Stimulated activated CD4-positive, alpha-beta T cell treated with anti-CD3 and anti-CD28 coated beads, Interleukin-1b, Interleukin-23, amount 100 ng/mL, for 48 hours (primary cell): ENCODE data around the gene RERG.

Source experiments
- DNase-seq: peaks from one replicate; pipeline ENCODE4 v3.0.0-alpha.2; 2020

RERG gene

DNA sequence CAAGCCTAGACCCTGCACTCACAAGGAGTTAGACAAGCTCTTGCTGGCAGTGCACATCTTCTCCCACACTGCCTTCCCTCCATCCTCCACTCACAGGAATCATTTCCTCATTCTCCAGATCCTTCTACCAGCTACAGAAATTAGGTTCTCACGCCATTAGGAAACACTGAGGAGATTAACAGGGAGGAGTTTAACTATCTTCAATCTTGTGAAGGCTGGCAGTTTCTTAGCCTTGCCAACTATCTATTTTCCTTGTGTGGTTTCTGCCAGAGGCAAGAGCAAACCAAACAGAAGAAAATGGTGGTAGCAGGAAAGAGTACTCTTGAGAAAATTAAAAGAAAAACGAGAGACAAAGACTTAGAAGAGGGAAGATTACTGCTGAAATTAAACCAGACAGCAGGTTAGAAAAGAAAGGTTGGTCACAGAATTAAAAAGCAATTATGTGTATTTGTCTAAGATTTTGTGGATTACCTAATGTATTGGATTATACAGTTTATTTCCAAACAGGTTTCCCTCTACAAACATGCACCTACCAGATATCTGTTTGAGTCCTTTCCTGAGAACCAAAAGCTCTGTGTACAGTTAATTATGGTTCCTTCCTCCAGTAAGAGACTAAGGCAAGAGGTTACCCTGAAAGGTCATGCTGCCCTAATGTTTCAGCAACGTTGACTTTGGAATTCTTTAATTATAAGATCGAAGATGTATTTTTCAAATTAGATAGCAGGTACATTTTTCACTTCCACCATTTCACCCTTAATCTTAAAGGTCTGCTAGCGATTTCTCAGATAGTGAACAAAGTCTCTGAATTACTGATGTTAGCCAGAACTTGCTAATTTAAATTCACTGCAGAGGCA lies 5.0 kb downstream of the RERG start:
- DNase-seq, result no peak

DNA sequence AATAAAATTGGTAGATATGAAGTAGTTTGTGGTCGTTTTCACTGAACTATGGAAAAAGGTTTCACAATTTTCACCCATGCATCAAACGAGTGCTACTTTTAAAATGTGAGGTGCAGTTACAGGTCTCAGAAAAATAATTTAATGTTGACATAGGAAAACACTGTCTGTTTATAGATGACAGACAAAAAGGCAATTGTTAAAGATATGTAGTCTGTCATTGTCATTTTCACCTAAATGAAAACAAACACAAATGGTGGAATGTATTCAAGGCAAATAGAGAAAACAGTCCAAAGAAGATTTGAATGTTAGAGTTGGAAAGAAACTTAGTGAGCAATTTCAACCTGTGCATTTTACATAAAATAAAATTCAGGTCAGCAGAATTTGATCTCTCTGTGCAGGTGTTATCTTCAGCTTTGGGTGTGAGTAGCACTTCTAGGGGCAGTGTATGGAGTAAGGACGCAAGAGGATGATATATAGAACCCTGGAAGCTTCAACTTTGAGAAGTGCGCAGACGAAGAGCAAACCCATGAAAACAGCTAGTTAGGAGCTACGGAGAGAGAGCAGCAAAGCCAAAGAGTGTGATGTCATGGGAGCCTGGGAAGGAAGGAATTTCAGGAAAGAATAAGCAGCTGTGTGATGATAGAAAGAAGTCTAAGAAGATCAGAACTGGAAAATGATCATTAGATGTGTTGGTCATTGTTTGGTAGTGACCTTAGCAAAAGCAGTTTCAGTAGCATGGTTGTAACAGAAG lies 6.2 kb downstream of the RERG start:
- DNase-seq, result no peak

DNA sequence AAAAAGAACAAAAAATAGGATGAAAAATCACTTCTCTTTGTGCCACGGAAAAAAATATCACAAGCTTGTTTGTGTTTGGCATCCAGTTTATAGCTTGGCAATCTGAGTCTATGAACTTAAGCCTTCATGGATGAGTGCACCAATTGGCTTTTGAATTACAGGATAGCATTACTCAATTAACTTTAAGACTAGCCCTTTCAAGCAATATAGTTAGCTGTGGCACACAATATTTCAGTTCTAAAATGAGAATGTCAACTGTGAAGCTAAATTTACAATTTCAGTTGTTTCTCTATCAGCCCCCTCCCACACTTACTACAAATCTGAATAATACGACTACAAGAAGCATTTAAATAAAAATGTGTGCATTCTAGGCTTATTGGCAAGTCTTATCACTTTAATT lies 8.3 kb downstream of the RERG start:
- DNase-seq, result no peak

DNA sequence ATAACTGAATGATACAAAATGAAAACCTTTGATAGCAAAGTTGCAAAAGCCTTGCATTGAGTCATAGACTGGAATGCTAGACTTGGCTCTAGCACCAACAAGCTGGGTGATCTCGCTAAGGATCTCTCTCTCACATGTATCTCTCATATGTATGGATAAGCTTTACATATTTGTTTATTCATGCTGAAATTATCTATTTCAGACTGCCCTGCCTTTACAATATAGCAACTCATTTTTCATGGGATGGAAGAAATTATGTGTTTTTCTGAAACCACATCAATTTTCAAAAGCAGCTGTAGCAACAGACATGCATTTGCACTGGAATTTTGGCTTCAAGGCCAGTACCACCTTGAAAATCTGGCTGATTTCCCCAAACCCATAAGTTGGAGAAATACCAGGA lies 11.4 kb downstream of the RERG start:
- no peak for DNase-seq

DNA sequence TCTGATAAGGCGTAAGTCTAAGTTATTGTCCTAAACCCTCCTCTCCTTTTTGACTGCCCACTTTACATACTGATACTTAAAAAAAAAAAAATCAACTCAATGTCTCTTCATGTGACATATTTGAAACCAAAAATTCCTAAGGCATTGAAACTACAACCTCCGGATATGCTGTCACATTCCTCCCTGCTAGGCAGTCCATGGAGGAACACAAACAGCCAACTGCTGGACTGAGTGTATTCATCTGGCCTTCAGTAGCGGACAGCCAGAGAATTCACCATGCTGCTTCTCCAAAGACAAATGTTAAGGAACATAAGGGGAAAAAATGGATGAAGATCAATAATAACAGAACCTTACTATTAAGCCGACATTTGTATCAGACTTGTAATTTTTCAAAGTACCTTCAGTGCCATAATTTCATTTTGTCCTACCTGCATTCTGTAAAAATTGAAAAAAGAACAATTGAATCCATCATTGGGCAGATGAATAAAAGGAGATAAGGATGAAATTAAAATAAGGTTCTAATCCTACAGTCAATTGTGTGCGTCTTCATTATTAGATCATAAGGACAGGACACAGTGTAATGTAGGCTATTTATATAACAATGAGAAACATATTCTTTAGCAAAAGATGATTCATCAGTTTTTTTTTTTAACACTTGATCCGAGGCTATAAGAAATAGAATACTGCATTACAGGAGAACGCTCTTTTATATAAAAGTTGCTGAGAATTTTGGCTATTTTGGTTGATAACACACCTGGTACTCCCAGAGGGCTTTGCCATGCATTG lies 12.2 kb downstream of the RERG start:
- no peak for DNase-seq

DNA sequence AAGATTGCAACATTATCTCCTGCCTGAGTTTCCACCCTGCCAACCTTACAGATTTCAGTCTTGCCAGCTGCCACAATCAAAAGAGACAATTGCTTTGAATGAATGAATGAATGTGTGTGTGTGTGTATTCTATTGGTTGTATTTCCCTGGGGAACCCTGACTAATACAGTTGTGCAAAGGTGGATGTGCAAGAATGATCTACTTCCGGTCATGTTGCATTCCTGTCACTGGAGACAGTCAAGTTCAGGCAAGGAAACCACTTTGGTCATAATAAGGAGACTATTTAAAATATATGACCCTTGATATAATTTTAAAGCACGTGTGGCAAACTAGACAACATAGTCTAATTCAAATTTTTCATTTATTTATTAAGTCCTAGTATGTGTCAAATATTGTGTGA lies 13.1 kb downstream of the RERG start:
- no peak for DNase-seq

DNA sequence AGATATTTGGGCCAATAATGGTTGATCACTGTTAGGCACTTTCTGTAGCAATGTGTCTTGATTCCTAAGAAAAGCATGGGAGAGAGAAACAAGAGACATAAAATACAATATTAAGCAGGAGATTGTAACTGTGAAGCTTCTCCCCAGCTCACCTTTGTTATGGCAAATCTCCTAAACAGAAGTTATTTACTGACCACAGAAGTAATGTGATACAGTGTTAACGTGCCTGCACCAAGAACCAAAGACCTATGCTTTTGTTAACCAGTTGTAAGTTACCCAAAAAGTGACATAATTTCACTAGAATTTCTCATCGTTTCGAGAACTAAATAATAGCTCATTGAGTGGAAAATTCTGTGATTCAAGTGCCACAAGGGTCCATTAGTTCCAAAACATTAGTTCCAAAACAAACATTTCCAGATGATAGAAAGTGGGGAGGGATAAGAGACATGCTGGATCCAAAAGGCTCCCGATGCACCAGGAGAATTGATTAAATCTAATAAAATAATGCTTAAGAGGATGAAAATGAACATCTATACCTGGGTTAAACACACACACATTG lies 14.3 kb downstream of the RERG start:
- no peak for DNase-seq

DNA sequence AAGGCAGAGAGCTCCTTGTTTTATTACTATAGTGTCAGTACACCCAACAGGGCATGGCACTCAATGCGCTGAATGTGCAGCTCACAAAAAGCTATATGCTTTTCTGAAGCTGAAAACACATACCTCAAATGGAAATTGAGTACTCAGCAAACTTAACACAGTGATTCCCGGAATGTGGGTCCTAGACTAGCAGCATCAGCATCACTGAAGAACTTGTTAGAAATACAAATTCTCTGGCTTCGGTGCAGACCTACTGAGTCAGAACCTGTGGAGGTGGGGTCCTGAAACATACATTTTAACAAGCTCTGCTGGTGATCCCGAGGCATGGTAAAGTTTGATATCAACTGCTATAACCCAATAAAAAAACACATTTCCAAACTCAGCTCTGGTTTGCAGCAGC lies 14.9 kb downstream of the RERG start:
- no peak for DNase-seq

DNA sequence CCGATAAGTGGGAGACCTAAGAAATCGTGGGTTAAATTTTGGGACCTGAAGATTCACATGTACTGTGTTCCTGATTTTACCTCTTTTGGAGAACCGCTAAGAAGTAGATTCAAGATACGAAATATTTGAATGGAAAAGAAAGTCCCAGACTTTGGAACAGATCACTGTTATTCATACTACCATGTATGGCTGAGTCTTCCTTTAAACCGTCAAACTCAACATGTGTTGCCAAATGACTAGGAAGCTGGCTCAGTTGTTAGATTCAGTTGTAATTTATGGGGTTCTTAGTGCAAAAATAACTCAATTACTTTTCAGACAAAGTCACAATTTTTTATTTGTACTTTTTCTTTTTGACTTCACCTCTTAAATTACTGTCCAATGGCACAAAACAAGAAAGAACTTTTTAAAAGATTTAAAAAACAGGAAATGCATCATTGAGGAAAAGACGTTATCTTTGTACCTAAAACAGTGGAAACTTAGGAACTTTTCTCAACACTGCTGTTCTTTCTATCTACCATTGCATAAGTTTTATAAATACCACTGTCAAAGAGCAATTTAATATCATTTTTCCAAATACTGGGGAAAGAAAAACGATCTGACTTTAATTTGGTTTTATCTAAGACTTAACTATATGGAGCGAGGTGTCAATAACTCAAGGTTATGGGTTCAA lies 15.7 kb downstream of the RERG start:
- no peak for DNase-seq

DNA sequence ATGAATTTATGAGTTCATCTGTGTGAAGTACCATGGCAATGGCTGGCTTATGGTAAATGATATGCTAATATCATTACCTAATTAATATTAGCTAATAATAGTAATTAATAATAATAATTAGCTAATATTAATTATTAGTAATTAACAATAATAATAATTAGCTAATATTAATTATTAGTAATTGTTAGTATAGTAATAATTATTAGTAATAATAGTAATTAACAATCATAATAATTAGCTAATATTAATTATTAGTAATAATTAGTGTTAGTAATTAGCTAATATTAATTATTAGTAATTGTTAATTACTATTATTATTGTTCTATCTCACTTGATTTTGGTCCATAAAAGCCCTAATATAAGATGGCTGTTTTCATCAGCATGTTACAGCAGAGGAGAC lies 19.8 kb downstream of the RERG start:
- DNase-seq, result no peak

DNA sequence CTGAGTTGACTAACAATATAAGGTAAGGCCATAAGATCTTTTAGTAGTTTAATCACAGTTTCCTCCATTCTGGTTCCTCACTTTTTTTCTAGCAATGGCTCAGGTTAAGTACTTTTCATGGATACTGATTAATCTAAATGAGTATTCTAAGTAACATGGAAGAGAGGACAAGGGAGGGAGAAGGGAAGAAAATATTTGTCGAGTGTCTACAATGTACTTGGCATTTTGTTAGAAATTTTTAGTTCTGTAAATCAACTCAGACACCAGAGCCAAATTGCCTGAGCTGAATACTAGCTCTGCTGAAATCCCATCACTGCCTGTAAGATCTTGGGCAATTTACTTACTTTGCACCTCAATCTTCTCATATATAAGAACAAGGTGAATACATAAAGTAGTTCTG lies 20.2 kb downstream of the RERG start:
- DNase-seq, result no peak

DNA sequence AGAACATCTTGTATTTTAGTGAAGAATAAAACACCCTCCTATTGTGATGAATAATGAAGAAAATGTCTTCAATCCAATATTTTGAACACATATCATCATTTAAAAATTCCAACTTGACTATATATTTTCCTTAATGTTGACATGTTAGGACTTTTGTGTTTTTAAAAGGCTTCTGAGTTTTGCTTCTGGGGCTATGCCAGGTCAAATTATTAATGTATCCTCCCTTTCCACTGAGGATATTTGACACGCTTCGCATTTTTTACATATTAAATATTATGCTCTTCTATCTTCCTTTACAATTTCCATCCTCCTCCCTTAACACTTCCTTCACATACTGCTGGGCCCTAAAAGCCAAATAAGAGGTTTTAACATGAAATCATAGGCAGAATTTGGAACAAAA lies 20.6 kb downstream of the RERG start:
- no peak for DNase-seq

DNA sequence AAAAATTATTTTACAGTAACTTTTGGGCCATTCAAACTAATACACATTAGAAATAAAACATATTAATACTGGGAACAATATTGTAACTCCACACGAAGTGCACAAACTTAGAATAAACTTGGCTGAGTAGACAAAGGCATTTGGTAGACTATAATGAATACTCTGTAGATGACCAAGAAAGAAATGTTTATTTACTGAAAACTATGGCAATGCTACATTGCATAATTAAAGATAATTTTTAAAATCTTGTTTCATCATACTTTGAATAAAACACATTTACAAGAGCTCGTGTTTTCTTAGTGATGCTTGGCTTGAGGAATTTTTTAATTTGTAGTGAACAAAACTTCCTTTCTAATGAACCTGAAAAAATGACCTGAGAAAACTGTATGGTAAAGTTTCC lies 21.3 kb downstream of the RERG start:
- no peak for DNase-seq

DNA sequence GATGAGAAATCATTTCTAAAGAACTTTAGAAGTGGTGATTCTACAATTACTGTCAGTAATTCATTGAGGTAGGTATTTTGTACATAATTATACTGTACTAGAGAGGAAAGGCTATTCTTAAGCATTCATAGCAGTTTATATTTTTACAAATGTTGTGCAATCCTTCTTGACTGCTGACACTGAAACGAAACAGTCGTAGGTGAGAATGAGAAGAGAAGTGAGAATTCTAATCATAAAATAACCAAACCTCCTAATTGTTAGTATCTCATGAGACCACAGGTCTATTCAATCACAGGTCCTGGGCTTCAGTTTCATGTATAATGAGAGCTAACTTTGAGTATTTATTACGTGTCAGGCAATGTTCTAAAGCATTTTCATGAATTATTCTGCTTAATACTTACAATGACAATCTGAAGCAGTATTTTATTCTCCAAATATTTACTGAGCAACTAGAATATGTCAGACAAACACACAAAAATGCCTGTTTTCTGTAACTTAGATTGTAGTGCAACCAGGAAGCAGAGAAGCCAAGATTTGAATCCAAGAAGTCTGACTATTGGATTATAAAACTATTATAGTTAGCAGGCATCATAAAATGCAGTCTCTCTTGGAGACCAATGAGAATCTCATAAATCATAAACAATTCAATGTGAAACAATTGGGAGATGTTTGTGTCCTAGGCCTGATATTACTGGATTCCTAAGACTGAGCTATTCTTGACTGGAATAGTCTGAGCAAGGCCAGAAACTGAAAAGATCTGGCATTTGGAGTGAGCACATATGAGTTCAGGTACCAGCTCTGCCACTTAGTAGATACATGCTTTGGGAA lies 24.3 kb downstream of the RERG start:
- no peak for DNase-seq

DNA sequence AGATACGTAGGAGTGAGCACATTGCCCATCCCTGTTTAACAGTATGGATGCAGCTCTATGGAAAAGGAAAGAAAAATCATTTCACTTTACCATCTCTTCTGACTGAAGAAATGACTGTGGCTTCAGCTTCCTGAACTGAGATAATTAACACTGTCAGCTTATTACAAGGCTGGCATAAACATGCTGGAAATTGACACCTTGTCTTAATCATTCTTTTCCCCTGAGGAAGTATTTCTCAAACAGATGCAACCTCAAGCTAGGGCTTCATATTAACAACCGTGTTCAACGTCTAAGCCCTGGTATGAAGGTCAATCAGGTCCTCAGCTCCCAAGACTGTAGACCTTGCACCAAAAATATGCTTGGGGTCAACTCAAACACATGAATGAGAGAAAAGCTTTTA lies 25.0 kb downstream of the RERG start:
- no peak for DNase-seq

DNA sequence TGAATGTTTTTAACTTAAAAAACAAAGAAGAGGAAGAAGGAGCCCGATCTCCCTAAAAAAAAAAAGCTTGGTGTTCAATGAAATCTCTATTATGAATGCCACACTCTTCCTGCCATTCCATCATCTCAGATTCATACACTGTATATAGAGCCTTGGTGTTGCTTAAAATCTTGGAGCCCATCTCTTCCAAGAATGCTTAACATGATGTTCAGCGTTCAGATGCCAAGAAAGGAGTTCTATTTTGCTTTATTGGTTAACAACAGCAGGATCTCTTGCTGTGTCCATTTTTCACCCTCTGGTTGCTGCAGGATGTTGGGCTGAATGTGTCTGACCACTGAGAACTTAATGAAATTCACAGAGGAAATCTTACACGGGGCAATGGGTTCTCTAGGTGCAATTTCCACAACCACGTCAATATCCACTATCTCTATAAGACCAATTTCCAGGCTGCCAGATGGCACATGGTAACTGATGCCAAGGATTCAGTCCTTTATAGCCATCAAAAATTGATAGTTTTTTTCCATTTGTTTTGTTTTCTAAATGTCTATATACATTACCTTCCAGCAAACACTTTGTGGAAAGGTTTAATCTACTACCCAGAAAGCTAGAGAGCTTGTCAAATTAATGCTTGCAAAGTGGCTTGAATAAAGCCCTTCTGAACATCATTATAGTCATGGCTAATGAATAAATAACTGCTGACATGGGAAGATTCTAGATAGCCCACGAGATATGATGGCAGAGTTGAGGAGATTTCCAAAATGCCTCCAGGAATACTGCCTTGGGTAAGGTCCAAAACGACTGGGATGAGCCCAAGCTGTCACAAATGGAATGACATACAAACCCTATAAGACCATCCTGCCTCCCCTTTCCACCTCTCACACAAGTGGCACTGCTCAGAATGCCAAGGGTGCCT lies 26.5 kb downstream of the RERG start:
- DNase-seq, result no peak

DNA sequence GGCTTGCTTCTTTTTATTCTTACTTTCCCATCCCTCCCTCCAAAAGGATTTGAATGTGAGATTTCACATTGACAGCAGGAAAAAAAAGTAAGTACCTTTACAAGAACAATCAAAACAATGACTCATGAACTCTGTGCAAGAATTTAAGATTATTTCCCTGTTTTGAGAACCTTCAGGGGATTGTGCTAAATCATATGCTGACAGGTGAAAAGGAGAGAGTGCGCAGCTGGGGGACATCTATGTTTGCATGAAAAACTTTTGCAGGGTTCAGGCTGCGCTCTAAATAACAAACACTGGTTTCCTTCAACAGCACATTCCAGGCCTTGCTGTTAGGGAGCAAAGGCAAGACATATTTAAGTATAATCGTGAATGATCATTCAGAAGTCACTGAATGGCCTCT lies 27.3 kb downstream of the RERG start:
- no peak for DNase-seq

DNA sequence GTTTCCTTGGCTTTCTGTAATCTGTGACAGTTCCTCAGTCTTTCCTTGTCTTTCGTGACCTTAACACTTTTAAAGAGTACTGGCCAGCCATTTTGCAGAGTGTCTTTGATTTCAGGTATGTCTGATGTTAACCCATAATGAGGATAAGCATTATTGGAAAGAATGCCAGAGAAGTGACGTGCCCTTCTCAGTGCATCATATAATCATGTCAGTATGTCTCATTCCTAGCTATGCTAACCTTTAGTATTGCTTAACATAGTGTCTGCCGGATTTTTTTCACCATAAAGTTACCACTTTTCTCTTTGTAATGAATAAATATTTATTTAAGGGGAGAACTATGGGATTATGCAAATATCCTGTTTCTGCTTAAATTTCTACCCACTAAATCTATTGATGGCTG lies 28.5 kb downstream of the RERG start:
- no peak for DNase-seq

DNA sequence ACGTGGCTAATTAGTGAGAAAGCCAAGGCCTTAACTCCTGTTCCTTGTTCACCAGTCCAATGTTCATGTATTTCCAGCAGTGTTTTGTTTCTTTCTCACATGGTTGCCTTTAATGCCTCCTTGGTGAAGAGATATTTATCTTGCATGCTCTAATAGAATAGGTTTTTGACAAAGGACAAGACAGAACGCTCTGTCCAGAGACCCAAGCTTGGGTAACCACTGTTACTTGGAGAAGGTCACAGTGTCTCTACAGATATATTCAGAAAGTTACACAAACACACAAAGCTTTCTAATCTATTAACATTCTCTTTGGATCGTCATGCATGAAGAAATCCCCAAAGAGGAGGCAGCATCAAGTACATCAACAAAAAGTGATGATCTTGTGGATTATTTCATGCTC lies 33.1 kb downstream of the RERG start:
- no peak for DNase-seq

DNA sequence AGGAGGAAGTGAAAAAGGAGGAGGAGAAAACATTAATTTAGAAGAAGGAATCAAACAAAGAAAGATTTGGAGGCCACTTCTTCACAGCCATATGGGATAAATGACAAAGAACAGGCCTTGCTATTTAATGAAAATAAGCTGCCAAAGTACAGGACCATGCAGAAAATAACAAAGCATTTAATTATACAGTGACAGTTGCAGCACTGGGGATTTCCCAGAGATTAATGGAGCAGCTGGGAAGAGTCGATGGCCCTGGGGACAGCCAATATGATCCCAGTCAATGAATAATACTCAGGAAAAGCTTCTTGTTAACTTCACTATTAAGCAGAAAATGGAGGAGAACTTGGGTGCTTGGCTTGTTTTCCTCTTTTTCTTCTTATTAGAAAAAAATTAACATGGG lies 34.6 kb downstream of the RERG start:
- DNase-seq, result no peak

DNA sequence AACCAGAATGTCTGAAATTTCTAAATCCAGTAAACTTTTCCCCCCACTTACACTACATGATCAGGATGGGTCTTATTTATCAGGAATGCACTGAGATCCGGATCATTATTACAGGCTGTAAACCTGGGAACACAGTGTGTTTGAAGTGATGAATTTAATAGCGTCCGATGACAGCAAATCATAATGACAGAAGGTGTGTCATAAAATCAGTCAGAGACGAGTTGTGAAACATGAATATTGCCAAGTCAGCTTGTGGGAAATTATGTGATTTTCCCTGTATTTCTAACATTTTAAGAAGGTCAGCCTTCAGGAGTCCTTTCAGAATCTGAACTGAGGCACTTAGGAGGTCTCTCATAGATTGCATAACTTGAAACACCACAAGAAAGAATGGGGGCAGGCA lies 36.7 kb downstream of the RERG start:
- DNase-seq, result no peak
